PC-3 (cell line): ENCODE measurements around the gene AGPS. TPM values are rescaled to one million over a fixed set of nuclear protein-coding genes. Genes with fewer than 3 reads are reported as not detected.

Source experiments
- ATAC-seq: fragments of 200-7000 bp; cut with Tn5 transposase; 2 replicates; pipeline ENCODE4 v1.9.1; 2020; ENCODE audit warnings: mild to moderate bottlenecking, moderate library complexity
- BruUV-seq: library from RNA; stranded (reverse); fragments of 400-500 nt; replicated peaks from 2 replicates; lab custom pipeline; 2021; lab: Mats Ljungman, UMichigan
- CTCF ChIA-PET: fragments of 300-600 bp; sonication (Branson Sonifier 250); formaldehyde crosslinking; loops from one replicate; lab custom pipeline; 2022; ENCODE audit warnings: antibody characterized with exemption; lab: Charles Lee
- POLR2A ChIA-PET: fragments of 300-600 bp; sonication (Branson Sonifier 250); formaldehyde crosslinking; loops from one replicate; lab custom pipeline; 2022; ENCODE audit warnings: antibody characterized with exemption; ENCODE audit not compliant: unreplicated experiment; lab: Charles Lee
- DNase-seq: peaks from one replicate; pipeline ENCODE4 v3.0.0-alpha.2; 2015
- H2AFZ ChIP-seq: fragments of 300-600 bp; sonication (generic); 2 replicates; pipeline ENCODE4 v1.6.0; 2016; ENCODE audit warnings: antibody characterized with exemption, low read length
- H3F3A ChIP-seq: fragments of 300-600 bp; sonication (generic); one replicate; pipeline ENCODE4 v1.6.0; 2017; ENCODE audit warnings: antibody characterized with exemption, low read length, control low read depth, mild to moderate bottlenecking; ENCODE audit not compliant: unreplicated experiment
- H3K27ac ChIP-seq: fragments of 300-600 bp; sonication (generic); 2 replicates; pipeline ENCODE4 v1.5.1; 2016; ENCODE audit warnings: mild to moderate bottlenecking, low read length
- H3K27me3 ChIP-seq: fragments of 300-600 bp; sonication (generic); 2 replicates; pipeline ENCODE4 v1.6.1; 2016; ENCODE audit warnings: low read length, mixed read lengths
- H3K36me3 ChIP-seq: fragments of 300-600 bp; sonication (generic); 2 replicates; pipeline ENCODE4 v1.6.1; 2016; ENCODE audit warnings: low read depth, mixed run types, low read length, mixed read lengths
- H3K4me1 ChIP-seq: fragments of 300-600 bp; sonication (generic); 2 replicates; pipeline ENCODE4 v1.5.1; 2016; ENCODE audit warnings: low read length; ENCODE audit not compliant: insufficient read depth
- H3K4me2 ChIP-seq: fragments of 300-600 bp; sonication (generic); 2 replicates; pipeline ENCODE4 v1.6.0; 2016; ENCODE audit warnings: low read length
- H3K4me3 ChIP-seq: fragments of 300-600 bp; sonication (generic); 2 replicates; pipeline ENCODE4 v1.5.1; 2016; ENCODE audit warnings: mild to moderate bottlenecking, low read length, mixed read lengths
- H3K79me2 ChIP-seq: fragments of 300-600 bp; sonication (generic); 2 replicates; pipeline ENCODE4 v1.6.1; 2017; ENCODE audit warnings: low read length, mixed read lengths
- H3K9ac ChIP-seq: fragments of 300-600 bp; sonication (generic); 2 replicates; pipeline ENCODE4 v1.6.0; 2016; ENCODE audit warnings: mild to moderate bottlenecking, low read length
- H3K9me2 ChIP-seq: fragments of 300-600 bp; sonication (generic); replicated peaks from 2 replicates; pipeline ENCODE4 v1.6.1; 2016; ENCODE audit warnings: mixed run types, low read length, mixed read lengths
- H3K9me3 ChIP-seq: fragments of 300-600 bp; sonication (generic); 2 replicates; pipeline ENCODE4 v1.6.1; 2016; ENCODE audit warnings: low read length, mixed read lengths
- H4K20me1 ChIP-seq: fragments of 300-600 bp; sonication (generic); 2 replicates; pipeline ENCODE4 v1.6.1; 2016; ENCODE audit warnings: low read length, mixed read lengths
- EZH2 ChIP-seq: fragments of 300-600 bp; sonication (generic); IDR thresholded peaks from one replicate; pipeline ENCODE4 v1.6.1; 2017; ENCODE audit warnings: antibody characterized with exemption, mild to moderate bottlenecking, low read length; ENCODE audit not compliant: unreplicated experiment
- EZH2phosphoT487 ChIP-seq: fragments of 300-600 bp; sonication (generic); IDR thresholded peaks from 2 replicates; pipeline ENCODE4 v1.6.1; 2018; ENCODE audit warnings: mild to moderate bottlenecking, antibody characterized with exemption, low read length, borderline replicate concordance
- intact Hi-C: fragments of 100-400 bp; cut with micrococcal nuclease; formaldehyde crosslinking; loops from 2 replicates; pipeline ENCODE4 v1.9.0; 2023
- total RNA-seq: library from RNA; depleted of rRNA; stranded (reverse); fragments of >200 nt; gene quantifications from 2 replicates; pipeline ENCODE4 v1.2.3, GENCODE V29; 2014
- TF ChIP-seq, protein P1 (sequence below): fragments of 300-600 bp; sonication (generic); conservative IDR thresholded peaks from 2 replicates; pipeline ENCODE4 v1.5.1; 2017; ENCODE audit warnings: antibody characterized with exemption, low read depth, mild to moderate bottlenecking, low read length

AGPS gene
- total RNA-seq, 1 experiment from 2014 or later = 147 TPM

DNA sequence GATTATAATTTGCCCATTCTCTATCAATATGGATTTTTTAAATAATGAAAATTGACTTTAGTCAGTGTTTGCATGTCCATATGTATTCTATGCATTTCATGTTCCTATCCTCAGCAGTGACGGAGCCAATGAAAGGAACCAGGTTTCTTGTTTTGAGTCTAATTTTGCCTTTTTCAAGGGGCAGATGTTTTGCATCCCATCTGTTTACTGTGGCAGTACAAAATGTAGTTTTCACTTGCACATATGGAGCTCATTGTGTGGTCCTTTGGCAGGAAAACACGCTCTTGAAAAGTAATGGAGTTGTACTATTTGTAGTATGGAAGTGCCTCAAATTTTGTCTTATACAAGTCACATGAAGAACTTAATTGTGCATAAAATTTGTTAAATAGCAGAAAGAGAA lies 127.8 kb downstream of the AGPS start:
- Histone ChIP-seq H3K4me1 (peaks cover 14% of the 10 kb centered on the region), H3K27ac (no peak overlapping the region), H3K4me3 (no peak overlapping the region), H3K9me3 (no peaks in the 10 kb centered on the region), H2AFZ (no peak overlapping the region), H3K27me3 (no peaks in the 10 kb centered on the region), H3K4me2 (no peak overlapping the region), H3K79me2 (no peaks in the 10 kb centered on the region), H3K9ac (no peak overlapping the region), H4K20me1 (no peaks in the 10 kb centered on the region), H3K9me2 (no peaks in the 10 kb centered on the region), H3K36me3 (peaks cover 4% of the 10 kb centered on the region; the same call in 1 of the 2 replicates), H3F3A (no peaks in the 10 kb centered on the region)
- no peak for ATAC-seq
- CTCF ChIA-PET = no interaction called here
- no peak for DNase-seq
- BruUV-seq = no TSS peak
- intact Hi-C loops = no loop called here
- POLR2A ChIA-PET = no interaction called here
- no peak for TF ChIP-seq EZH2
- TF ChIP-seq, protein P1, sequence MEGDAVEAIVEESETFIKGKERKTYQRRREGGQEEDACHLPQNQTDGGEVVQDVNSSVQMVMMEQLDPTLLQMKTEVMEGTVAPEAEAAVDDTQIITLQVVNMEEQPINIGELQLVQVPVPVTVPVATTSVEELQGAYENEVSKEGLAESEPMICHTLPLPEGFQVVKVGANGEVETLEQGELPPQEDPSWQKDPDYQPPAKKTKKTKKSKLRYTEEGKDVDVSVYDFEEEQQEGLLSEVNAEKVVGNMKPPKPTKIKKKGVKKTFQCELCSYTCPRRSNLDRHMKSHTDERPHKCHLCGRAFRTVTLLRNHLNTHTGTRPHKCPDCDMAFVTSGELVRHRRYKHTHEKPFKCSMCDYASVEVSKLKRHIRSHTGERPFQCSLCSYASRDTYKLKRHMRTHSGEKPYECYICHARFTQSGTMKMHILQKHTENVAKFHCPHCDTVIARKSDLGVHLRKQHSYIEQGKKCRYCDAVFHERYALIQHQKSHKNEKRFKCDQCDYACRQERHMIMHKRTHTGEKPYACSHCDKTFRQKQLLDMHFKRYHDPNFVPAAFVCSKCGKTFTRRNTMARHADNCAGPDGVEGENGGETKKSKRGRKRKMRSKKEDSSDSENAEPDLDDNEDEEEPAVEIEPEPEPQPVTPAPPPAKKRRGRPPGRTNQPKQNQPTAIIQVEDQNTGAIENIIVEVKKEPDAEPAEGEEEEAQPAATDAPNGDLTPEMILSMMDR = no peak
- no peak for TF ChIP-seq EZH2phosphoT487

DNA sequence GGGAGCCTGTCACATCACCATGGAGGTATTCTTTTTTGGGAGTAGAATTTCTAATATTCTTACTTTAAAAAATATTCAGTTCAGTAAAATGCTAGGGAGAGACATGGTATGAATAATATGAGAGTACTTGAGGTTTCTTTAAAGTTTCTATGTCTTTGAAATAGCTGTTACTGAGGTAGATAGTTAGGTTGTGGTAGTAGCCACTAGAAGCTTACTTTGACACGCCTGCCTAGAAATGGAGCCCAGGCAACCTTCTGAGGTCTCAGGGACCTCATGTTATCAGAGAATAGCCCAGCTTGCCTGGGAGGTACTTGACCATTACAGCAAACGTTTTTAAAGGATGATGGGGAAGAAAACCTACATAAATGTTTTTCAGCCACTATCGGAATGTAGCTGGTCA lies 131.2 kb downstream of the AGPS start:
- H3K27ac ChIP-seq = no peak overlapping the region
- no peak for DNase-seq
- ChIA-PET POLR2A (no interaction called here), CTCF (no interaction called here)
- H3K9me2 ChIP-seq = no peaks in the 10 kb centered on the region
- peaks cover 4% of the 10 kb centered on the region; the same call in 1 of the 2 replicates for H3K36me3 ChIP-seq
- no peak overlapping the region for H3K9ac ChIP-seq
- TF ChIP-seq EZH2phosphoT487 = no peak
- TF ChIP-seq, protein P1 = no peak
- no peak for TF ChIP-seq EZH2
- H3K9me3 ChIP-seq = no peaks in the 10 kb centered on the region
- H3K79me2 ChIP-seq = no peaks in the 10 kb centered on the region
- ATAC-seq = no peak
- H3F3A ChIP-seq = no peaks in the 10 kb centered on the region
- no peaks in the 10 kb centered on the region for H4K20me1 ChIP-seq
- H3K4me1 ChIP-seq = no peaks in the 10 kb centered on the region
- no TSS peak for BruUV-seq
- intact Hi-C loops = no loop called here
- no peak overlapping the region for H3K4me2 ChIP-seq
- no peak overlapping the region for H3K4me3 ChIP-seq
- no peak overlapping the region for H2AFZ ChIP-seq
- H3K27me3 ChIP-seq = no peaks in the 10 kb centered on the region

DNA sequence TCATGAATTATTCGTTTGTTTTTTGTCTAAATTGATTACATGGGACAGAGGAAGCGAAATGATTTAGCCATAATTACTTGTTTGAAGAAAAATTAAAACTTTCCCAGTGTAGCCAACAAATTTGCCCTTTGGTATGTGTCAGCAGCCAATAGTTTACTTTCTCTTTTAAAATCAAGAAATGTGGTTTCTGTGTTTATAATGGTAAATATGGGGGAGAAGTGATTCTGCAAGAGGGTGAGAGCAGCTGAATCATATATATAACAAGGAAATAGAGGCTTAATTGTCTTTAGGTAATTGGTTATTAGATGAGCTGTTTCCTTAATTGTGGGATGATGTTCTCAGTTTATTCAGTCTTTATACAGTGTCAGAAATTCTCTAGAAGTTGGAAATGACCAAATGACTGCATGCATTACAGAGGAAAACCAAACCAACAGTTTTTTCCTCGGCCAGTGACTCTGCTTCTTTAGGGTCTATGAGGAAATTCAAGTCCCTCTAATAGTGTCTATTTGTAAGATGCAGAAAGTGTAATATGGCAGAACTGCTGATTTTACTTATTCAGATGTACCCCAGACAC lies 132.9 kb downstream of the AGPS start:
- ChIA-PET CTCF (no interaction called here), POLR2A (no interaction called here)
- Histone ChIP-seq H3K9ac (no peak overlapping the region), H3K27ac (no peak overlapping the region), H3K9me2 (no peaks in the 10 kb centered on the region), H3F3A (no peaks in the 10 kb centered on the region), H3K4me3 (no peak overlapping the region), H3K27me3 (no peaks in the 10 kb centered on the region), H3K4me2 (no peak overlapping the region), H3K4me1 (no peaks in the 10 kb centered on the region), H3K79me2 (no peaks in the 10 kb centered on the region), H4K20me1 (no peaks in the 10 kb centered on the region), H3K9me3 (no peaks in the 10 kb centered on the region), H2AFZ (no peak overlapping the region), H3K36me3 (peaks cover 4% of the 10 kb centered on the region; the same call in 1 of the 2 replicates)
- TF ChIP-seq EZH2phosphoT487 = no peak
- TF ChIP-seq, protein P1 = no peak
- no peak for TF ChIP-seq EZH2
- DNase-seq (no peak), ATAC-seq (no peak)
- BruUV-seq = no TSS peak
- intact Hi-C loops = no loop called here
